Activated naive CD4-positive, alpha-beta T cell treated with anti-CD3 and anti-CD28 coated beads, Interleukin-2, amount 10 ng/mL, durations not matched to agents 7 days and 5 days (primary cell): ENCODE results near the gene CFAP57.

Experiments used
- CTCF ChIA-PET: fragments of 350-600 bp; sonication (Branson Sonifier 250); formaldehyde crosslinking; loops from one replicate; lab custom pipeline; 2021; ENCODE audit warnings: antibody characterized with exemption; lab: Charles Lee
- DNase-seq: peaks from one replicate; pipeline ENCODE4 v3.0.0-alpha.2; 2020
- H3K27ac Mint-ChIP-seq: one replicate; pipeline ENCODE4 v1.8.0; 2021; ENCODE audit warnings: mild to moderate bottlenecking, moderate library complexity, mixed read lengths
- H3K27me3 Mint-ChIP-seq: one replicate; pipeline ENCODE4 v1.8.0; 2021; ENCODE audit warnings: mild to moderate bottlenecking, mixed read lengths
- H3K36me3 Mint-ChIP-seq: one replicate; pipeline ENCODE4 v1.8.0; 2021; ENCODE audit warnings: mixed read lengths
- H3K4me1 Mint-ChIP-seq: one replicate; pipeline ENCODE4 v1.8.0; 2021; ENCODE audit warnings: mixed read lengths
- H3K4me3 Mint-ChIP-seq: one replicate; pipeline ENCODE4 v1.8.0; 2021; ENCODE audit warnings: mild to moderate bottlenecking, moderate library complexity, mixed read lengths
- H3K9me3 Mint-ChIP-seq: one replicate; pipeline ENCODE4 v1.8.0; 2021; ENCODE audit warnings: mixed read lengths

The CFAP57 gene

GRCh38 chr1:43239484-43239883 is 67.4 kb downstream of the CFAP57 start:
- CTCF ChIA-PET, result interaction anchor here (0.7 to 3.8 kb wide), 11 partner anchors 8 to 524 kb away, joined by 3 to 57 read pairs (median 4); partner anchors contain the start of genes CDC20, ELOVL1, MED8 and SZT2
- peaks cover 11% of the 10 kb centered on the region for H3K27me3 Mint-ChIP-seq
- H3K9me3 Mint-ChIP-seq, result no peaks in the 10 kb centered on the region
- no peak overlapping the region for H3K4me3 Mint-ChIP-seq
- H3K4me1 Mint-ChIP-seq, result peaks cover 13% of the 10 kb centered on the region
- no peak for DNase-seq
- H3K27ac Mint-ChIP-seq, result peak overlapping the region; percentile 6
- no peaks in the 10 kb centered on the region for H3K36me3 Mint-ChIP-seq

- CTCF ChIA-PET, result no interaction called here
- H3K27ac Mint-ChIP-seq, result no peak overlapping the region
- DNase-seq, result no peak
- H3K4me1 Mint-ChIP-seq, result peaks cover 13% of the 10 kb centered on the region
- no peaks in the 10 kb centered on the region for H3K36me3 Mint-ChIP-seq
- H3K9me3 Mint-ChIP-seq, result no peaks in the 10 kb centered on the region
- no peak overlapping the region for H3K4me3 Mint-ChIP-seq
- peaks cover 15% of the 10 kb centered on the region for H3K27me3 Mint-ChIP-seq
These were observed 69.3 kb downstream of the CFAP57 start for GRCh38 chr1:43241413-43241836.

- DNase-seq, result no peak
- Mint-ChIP-seq H3K9me3 (peaks cover 8% of the 10 kb centered on the region), H3K4me1 (peaks cover 11% of the 10 kb centered on the region), H3K27ac (no peak overlapping the region), H3K4me3 (no peak overlapping the region), H3K36me3 (no peaks in the 10 kb centered on the region), H3K27me3 (peaks cover 18% of the 10 kb centered on the region)
- CTCF ChIA-PET, result interaction anchor here (0.7 to 0.8 kb wide), 2 partner anchors 16 to 171 kb away, joined by 3 read pairs; no protein-coding TSS in a partner anchor
These were observed 71.2 kb downstream of the CFAP57 start for GRCh38 chr1:43243299-43243698.

- Mint-ChIP-seq H3K27me3 (peaks cover 26% of the 10 kb centered on the region), H3K4me3 (no peak overlapping the region), H3K36me3 (no peaks in the 10 kb centered on the region), H3K4me1 (no peaks in the 10 kb centered on the region), H3K27ac (no peak overlapping the region), H3K9me3 (peaks cover 8% of the 10 kb centered on the region)
- CTCF ChIA-PET, result no interaction called here
- DNase-seq, result no peak
These were observed 74.5 kb downstream of the CFAP57 start for GRCh38 chr1:43246466-43247213.

GRCh38 chr1:43247256-43247921 is 75.3 kb downstream of the CFAP57 start:
- no peak for DNase-seq
- Mint-ChIP-seq H3K36me3 (no peaks in the 10 kb centered on the region), H3K27ac (no peak overlapping the region), H3K4me3 (no peak overlapping the region), H3K27me3 (peaks cover 25% of the 10 kb centered on the region), H3K9me3 (peaks cover 8% of the 10 kb centered on the region), H3K4me1 (no peaks in the 10 kb centered on the region)
- CTCF ChIA-PET, result no interaction called here

- H3K4me3 Mint-ChIP-seq, result no peak overlapping the region
- H3K9me3 Mint-ChIP-seq, result peaks cover 8% of the 10 kb centered on the region
- peaks cover 41% of the 10 kb centered on the region for H3K27me3 Mint-ChIP-seq
- no peaks in the 10 kb centered on the region for H3K36me3 Mint-ChIP-seq
- no peaks in the 10 kb centered on the region for H3K4me1 Mint-ChIP-seq
- CTCF ChIA-PET, result no interaction called here
- no peak overlapping the region for H3K27ac Mint-ChIP-seq
- DNase-seq, result no peak
These were observed 78.2 kb downstream of the CFAP57 start for GRCh38 chr1:43250351-43250761.

- no peak overlapping the region for H3K4me3 Mint-ChIP-seq
- H3K36me3 Mint-ChIP-seq, result no peaks in the 10 kb centered on the region
- peaks cover 47% of the 10 kb centered on the region for H3K27me3 Mint-ChIP-seq
- H3K4me1 Mint-ChIP-seq, result no peaks in the 10 kb centered on the region
- CTCF ChIA-PET, result no interaction called here
- no peak for DNase-seq
- no peak overlapping the region for H3K27ac Mint-ChIP-seq
- peaks cover 8% of the 10 kb centered on the region for H3K9me3 Mint-ChIP-seq
These were observed 78.9 kb downstream of the CFAP57 start for GRCh38 chr1:43251024-43251423.

- DNase-seq, result no peak
- Mint-ChIP-seq H3K4me3 (no peak overlapping the region), H3K27ac (no peak overlapping the region), H3K4me1 (no peaks in the 10 kb centered on the region), H3K27me3 (peaks cover 49% of the 10 kb centered on the region), H3K36me3 (no peaks in the 10 kb centered on the region), H3K9me3 (peaks cover 4% of the 10 kb centered on the region)
- CTCF ChIA-PET, result interaction anchor here (1.5 kb wide), 1 partner anchor 12 kb away, joined by 3 read pairs; no protein-coding TSS in a partner anchor
These were observed 80.1 kb downstream of the CFAP57 start for GRCh38 chr1:43252225-43252624.

- peaks cover 2% of the 10 kb centered on the region for H3K9me3 Mint-ChIP-seq
- H3K4me3 Mint-ChIP-seq, result no peak overlapping the region
- H3K27ac Mint-ChIP-seq, result no peak overlapping the region
- CTCF ChIA-PET, result interaction anchor here (1.5 kb wide), 1 partner anchor 13 kb away, joined by 3 read pairs; no protein-coding TSS in a partner anchor
- DNase-seq, result no peak
- H3K36me3 Mint-ChIP-seq, result no peaks in the 10 kb centered on the region
- H3K27me3 Mint-ChIP-seq, result peaks cover 48% of the 10 kb centered on the region
- H3K4me1 Mint-ChIP-seq, result no peaks in the 10 kb centered on the region
These were observed 81.0 kb downstream of the CFAP57 start for GRCh38 chr1:43253173-43253572.

GRCh38 chr1:43253876-43254275 is 81.7 kb downstream of the CFAP57 start:
- CTCF ChIA-PET, result no interaction called here
- H3K4me1 Mint-ChIP-seq, result no peaks in the 10 kb centered on the region
- H3K27ac Mint-ChIP-seq, result no peak overlapping the region
- no peak overlapping the region for H3K4me3 Mint-ChIP-seq
- peaks cover 53% of the 10 kb centered on the region for H3K27me3 Mint-ChIP-seq
- no peak for DNase-seq
- H3K9me3 Mint-ChIP-seq, result peaks cover 2% of the 10 kb centered on the region
- H3K36me3 Mint-ChIP-seq, result no peaks in the 10 kb centered on the region

GRCh38 chr1:43255438-43256210 is 83.5 kb downstream of the CFAP57 start:
- Mint-ChIP-seq H3K9me3 (peaks cover 2% of the 10 kb centered on the region), H3K4me1 (no peaks in the 10 kb centered on the region), H3K4me3 (no peak overlapping the region), H3K27ac (no peak overlapping the region), H3K27me3 (peaks cover 50% of the 10 kb centered on the region), H3K36me3 (no peaks in the 10 kb centered on the region)
- DNase-seq, result no peak
- CTCF ChIA-PET, result no interaction called here

GRCh38 chr1:43256675-43257570 is 84.8 kb downstream of the CFAP57 start:
- peaks cover 44% of the 10 kb centered on the region for H3K27me3 Mint-ChIP-seq
- H3K9me3 Mint-ChIP-seq, result peaks cover 2% of the 10 kb centered on the region
- H3K36me3 Mint-ChIP-seq, result no peaks in the 10 kb centered on the region
- CTCF ChIA-PET, result no interaction called here
- H3K27ac Mint-ChIP-seq, result no peak overlapping the region
- no peak for DNase-seq
- no peaks in the 10 kb centered on the region for H3K4me1 Mint-ChIP-seq
- H3K4me3 Mint-ChIP-seq, result no peak overlapping the region

- peaks cover 37% of the 10 kb centered on the region for H3K27me3 Mint-ChIP-seq
- H3K27ac Mint-ChIP-seq, result no peak overlapping the region
- DNase-seq, result no peak
- no peaks in the 10 kb centered on the region for H3K36me3 Mint-ChIP-seq
- no peaks in the 10 kb centered on the region for H3K4me1 Mint-ChIP-seq
- H3K9me3 Mint-ChIP-seq, result peaks cover 11% of the 10 kb centered on the region
- H3K4me3 Mint-ChIP-seq, result no peak overlapping the region
- CTCF ChIA-PET, result no interaction called here
These were observed 86.2 kb downstream of the CFAP57 start for GRCh38 chr1:43258370-43258769.
